NCI-H1417 (cell line): ENCODE data around the gene NSRP1.
"Not testable (repeated sequence)": the region's sequence is repeated elsewhere in the genome, so short reads cannot be mapped to it uniquely, and the experiment has no call there.

ENCODE experiments used
- DNase-seq, 3 experiments: peaks; one replicate each; lab custom pipeline; 2025; lab: John Stamatoyannopoulos, UW

The NSRP1 gene

GRCh38 chr17:30116661-30117551 lies at the start of gene NSRP1:
Gene NSRP1, plus strand, starts transcription at chr17:30116816. Its CDS starts 28 bp downstream, at chr17:30116844.
- peak; percentile 91 to 96 (median 91) for DNase-seq

GRCh38 chr17:30068465-30068864 lies 48.2 kb upstream of the NSRP1 start:
- DNase-seq: no peak

- DNase-seq: no peak
Observed at GRCh38 chr17:30074254-30074653, 42.4 kb upstream of the NSRP1 start.

- DNase-seq: no peak
Observed at GRCh38 chr17:30074730-30075129, 41.9 kb upstream of the NSRP1 start.

- DNase-seq: no peak
Observed at GRCh38 chr17:30082773-30083172, 33.8 kb upstream of the NSRP1 start.

GRCh38 chr17:30084788-30085187 lies 31.8 kb upstream of the NSRP1 start:
- peak; percentile 8 to 72 (median 32) for DNase-seq

GRCh38 chr17:30086896-30087295 lies 29.7 kb upstream of the NSRP1 start:
- no peak for DNase-seq

GRCh38 chr17:30087431-30087830 lies 29.2 kb upstream of the NSRP1 start:
- not testable (repeated sequence) for DNase-seq

- DNase-seq: no peak
Observed at GRCh38 chr17:30091121-30091670, 25.4 kb upstream of the NSRP1 start.

- no peak for DNase-seq
Observed at GRCh38 chr17:30091771-30092170, 24.8 kb upstream of the NSRP1 start.

- DNase-seq: no peak
Observed at GRCh38 chr17:30092886-30093285, 23.7 kb upstream of the NSRP1 start.

- peak; percentile 59 to 84 (median 76) for DNase-seq
Observed at GRCh38 chr17:30093463-30094147, 23.0 kb upstream of the NSRP1 start.

GRCh38 chr17:30095507-30096244 lies 20.9 kb upstream of the NSRP1 start:
- peak; percentile 19 to 58 (median 26) for DNase-seq

GRCh38 chr17:30101686-30102390 lies 14.8 kb upstream of the NSRP1 start:
- DNase-seq: no peak

- peak in 1 of 3 experiments; percentile 40 for DNase-seq
Observed at GRCh38 chr17:30103921-30104320, 12.7 kb upstream of the NSRP1 start.

GRCh38 chr17:30104575-30105339 lies 11.9 kb upstream of the NSRP1 start:
- DNase-seq: peak; percentile 84 to 99 (median 91)

GRCh38 chr17:30112794-30113193 lies 3.8 kb upstream of the NSRP1 start:
- DNase-seq: no peak

- DNase-seq: peak in 1 of 3 experiments; percentile 7
Observed at GRCh38 chr17:30113213-30113612, 3.4 kb upstream of the NSRP1 start.

GRCh38 chr17:30116345-30116660 lies 313 bp upstream of the NSRP1 start:
- DNase-seq: peak in 1 of 3 experiments; percentile 42

GRCh38 chr17:30117675-30118081 lies 1.1 kb downstream of the NSRP1 start:
- DNase-seq: no peak

- DNase-seq: not testable (repeated sequence)
Observed at GRCh38 chr17:30118635-30119034, 2.0 kb downstream of the NSRP1 start.
